GM21447 (cell line): Measurements from ENCODE around the gene GALNT2.

Experiments
- ATAC-seq: cut with Tn5 transposase; IDR thresholded peaks from one replicate; pipeline ENCODE4 v1.9.1; 2021; ENCODE audit not compliant: unreplicated experiment

Gene GALNT2

DNA sequence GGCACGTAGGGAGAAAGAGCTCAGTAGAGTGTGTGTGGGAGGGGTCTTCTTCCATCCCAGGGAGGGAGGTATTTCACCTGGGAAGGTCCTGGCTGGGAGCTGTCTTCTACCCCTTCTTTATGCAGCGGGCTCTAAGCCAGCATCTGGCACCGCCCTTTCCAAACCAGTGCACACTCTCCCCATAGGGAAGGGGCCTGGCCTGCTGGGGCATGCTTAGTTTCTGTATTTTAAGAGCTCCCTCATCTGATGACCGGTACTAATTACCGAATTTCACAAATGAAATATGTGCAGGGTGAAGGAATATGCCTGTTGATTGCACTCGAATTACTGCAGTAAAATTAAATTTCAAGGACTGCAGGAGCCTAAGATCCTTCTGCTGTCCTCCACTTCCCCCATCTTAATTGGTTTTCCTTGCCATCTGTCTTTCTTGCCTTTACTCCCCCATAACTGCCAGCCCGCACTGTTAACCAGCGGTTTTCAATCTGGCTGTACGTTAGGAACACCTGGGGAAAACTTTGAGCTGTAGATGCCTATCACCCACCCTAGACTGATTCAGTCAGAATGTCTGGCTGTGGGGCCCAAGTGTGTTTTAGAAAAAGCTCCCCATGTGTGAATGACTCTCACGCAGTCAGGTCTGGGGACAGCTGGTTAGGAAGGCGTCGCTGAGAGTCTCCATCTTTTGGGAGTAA lies 20.1 kb downstream of the GALNT2 start:
- ATAC-seq = no peak

- no peak for ATAC-seq
These were observed 20.7 kb downstream of the GALNT2 start for GRCh38 chr1:230087717-230088105.

- ATAC-seq = no peak
These were observed 23.2 kb downstream of the GALNT2 start for GRCh38 chr1:230090194-230090711.

DNA sequence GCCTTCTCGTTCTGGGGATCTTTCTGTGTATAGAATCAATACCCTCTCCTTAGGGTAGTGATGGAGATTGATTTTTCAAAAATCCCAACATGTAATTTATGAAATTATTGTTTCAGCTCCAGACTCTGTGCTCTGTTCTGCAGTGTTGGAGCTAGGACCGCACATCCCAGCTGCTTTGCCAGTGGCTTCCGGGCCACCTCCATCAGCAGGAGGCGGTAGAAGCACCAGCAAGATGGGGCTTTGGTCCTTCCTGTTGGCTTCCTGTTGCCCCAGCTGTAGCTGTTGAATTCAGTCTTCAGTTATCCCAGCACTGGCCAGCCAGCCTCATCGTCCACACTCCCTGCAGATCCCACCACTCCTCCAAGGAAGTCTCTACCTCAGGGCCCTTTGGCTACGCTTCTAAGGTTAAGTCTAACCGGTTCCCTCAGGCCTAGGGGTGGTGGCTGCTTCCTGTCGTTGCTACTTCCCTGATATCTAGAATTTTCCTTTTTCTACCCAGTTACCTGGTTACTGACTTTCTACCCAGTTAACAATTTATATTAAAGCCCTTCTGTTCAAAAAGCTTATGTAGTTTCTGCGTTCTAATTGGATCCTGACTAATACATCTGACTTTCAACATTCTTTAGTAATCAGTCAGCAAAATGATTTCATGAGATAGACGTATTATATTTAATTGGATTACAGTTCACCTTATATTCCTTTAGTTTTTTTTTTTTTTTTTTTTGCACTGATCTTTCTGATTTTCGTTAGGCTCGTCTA lies 24.6 kb downstream of the GALNT2 start:
- no peak for ATAC-seq

- ATAC-seq = no peak
These were observed 27.7 kb downstream of the GALNT2 start for GRCh38 chr1:230094746-230095145.

GRCh38 chr1:230095938-230096337 lies 28.9 kb downstream of the GALNT2 start:
- ATAC-seq = no peak

DNA sequence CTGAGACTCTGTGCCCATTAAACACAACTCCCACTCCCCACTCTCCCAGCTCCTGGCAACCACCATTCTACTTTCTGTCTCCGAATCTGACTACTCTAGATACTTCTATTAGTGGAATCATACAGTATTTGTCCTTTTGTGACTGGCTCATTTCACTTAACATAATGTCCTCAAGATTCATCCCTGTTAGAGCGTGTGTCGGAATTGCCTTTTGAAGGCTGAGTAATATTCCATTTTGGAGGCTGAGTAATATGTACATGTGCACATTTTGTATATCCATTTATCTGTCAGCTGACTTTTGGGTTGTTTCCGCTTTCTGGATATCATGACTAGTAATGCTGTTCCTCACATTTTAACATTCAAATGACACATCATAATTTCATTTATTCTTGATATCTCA lies 30.3 kb downstream of the GALNT2 start:
- ATAC-seq = no peak

- ATAC-seq = no peak
These were observed 31.7 kb downstream of the GALNT2 start for GRCh38 chr1:230098723-230099122.

GRCh38 chr1:230099465-230099864 lies 32.4 kb downstream of the GALNT2 start:
- no peak for ATAC-seq

GRCh38 chr1:230100932-230101331 lies 33.9 kb downstream of the GALNT2 start:
- no peak for ATAC-seq

- ATAC-seq = no peak
These were observed 34.5 kb downstream of the GALNT2 start for GRCh38 chr1:230101556-230101955.

GRCh38 chr1:230102046-230102445 lies 35.0 kb downstream of the GALNT2 start:
- no peak for ATAC-seq

DNA sequence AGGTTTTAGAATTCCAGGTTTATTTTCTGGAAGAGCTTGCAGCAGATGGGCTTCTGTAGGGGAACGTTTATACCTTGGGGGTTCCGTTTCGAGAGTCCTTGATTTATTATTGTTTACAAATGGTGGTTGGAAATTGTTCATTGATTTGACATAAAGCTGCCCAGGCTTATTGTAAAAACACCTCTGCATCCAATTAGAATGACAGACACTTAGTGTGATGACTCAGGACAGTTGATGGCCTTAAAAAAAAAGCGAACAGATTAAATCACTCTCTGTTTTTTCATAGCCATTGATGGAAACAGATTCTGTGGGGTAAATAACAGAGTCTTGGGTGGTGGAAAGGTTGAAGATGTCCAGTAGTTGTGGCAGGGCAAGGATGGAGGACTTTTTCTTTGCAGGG lies 35.4 kb downstream of the GALNT2 start:
- no peak for ATAC-seq

- ATAC-seq = no peak
These were observed 36.5 kb downstream of the GALNT2 start for GRCh38 chr1:230103306-230104173.

- peak; percentile 50 for ATAC-seq
These were observed 37.6 kb downstream of the GALNT2 start for GRCh38 chr1:230104395-230105244.

- ATAC-seq = no peak
These were observed 38.3 kb downstream of the GALNT2 start for GRCh38 chr1:230105245-230105753.

DNA sequence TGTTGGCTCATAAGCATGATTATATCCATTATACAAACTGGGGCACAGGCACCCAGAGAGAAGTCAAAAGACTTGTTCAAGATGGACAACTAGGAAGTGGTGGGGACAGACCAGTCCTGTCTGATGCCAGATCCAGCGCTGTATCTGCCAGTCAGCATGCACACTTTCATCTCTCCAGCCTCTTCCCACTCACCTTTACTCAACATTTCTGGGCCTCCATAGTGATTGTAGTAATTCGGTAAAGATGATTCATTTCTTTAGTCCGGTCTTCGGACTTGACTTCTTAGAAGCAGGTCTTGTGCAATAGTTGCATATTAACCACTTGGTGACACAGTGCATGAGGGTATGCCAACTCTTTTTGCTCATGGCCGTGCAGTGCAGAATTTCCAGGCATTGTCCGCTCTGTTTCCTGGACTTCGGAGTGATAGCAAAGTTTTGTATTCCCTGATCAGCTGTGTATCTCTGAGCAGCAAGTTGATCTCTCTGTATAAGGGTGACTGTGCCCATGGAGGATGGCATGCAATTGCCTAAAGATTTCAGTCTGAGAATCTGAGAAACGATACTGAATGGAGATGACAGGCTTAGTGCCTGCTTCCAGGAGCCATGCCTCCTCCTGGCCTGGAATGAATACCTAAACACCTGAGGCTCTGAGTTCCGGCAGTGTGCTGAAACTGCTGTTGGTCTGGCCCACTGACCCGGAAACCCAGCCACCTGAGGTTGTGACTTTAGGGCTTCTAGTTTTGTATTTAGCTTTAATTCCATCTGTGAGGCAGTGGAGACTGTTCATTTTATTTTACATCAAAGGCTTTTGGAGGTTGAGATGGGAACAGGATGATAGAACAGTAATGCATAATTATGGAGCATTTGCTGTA lies 39.0 kb downstream of the GALNT2 start:
- no peak for ATAC-seq

DNA sequence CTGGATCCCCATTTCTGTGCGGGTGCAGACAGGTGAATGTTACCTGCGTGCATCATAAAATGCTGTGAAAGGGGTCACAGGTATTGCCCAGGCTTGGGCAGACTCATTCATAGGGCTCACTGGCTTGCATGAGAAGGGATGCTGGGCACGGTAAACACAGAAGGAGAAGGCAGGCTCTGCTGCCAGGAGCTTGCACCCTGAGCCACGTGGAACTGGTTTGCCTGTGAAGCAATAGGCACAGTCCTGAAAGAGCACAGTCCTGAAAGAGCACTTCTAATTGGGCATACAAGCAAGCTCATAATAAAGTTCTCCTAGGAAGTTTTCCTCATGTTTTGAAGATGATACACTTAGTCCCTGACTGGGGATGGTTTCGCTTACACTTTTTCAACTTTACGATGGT lies 40.9 kb downstream of the GALNT2 start:
- ATAC-seq = no peak

DNA sequence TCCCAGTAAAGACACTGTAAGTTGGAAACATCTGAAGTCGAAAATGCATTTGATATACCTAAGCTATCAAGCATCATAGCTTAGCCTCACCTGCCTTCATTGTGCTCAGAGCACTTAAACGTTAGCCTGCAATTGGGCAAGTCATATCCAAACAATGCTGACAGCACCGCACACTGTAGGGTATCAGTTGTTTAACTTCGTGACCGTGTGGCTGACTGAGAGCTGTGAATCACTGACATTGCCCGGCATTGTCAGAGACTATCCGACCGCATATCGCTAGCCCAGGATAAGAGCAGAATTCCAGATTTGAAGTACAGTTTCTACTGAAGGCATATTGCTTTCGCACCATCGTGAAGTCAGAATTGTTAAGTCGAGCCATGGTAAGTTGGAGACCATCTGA lies 41.5 kb downstream of the GALNT2 start:
- ATAC-seq = no peak
